Esophagus muscularis mucosa (tissue), 4 donors: Measurements from ENCODE around the gene SH3YL1. TPM values are rescaled to one million over a fixed set of nuclear protein-coding genes. Genes with fewer than 3 reads are reported as not detected.

Experiments used
- DNase-seq: peaks from one replicate; pipeline ENCODE4 v3.0.0-alpha.2; 2017; ENCODE audit errors: extremely low spot score
- H3K27ac ChIP-seq, 4 donors: fragments of 200-600 bp; sonication (generic); replicated peaks in 1 of 4; 1 replicate in 3 of 4; 2 replicates in 1 of 4; pipeline ENCODE4 v1.5.1; 2016 to 2019; ENCODE audit warnings: mild to moderate bottlenecking in 1 of 4
- H3K27me3 ChIP-seq, 4 donors: fragments of 200-600 bp; sonication (generic); one replicate each; pipeline versions ENCODE4 v1.5.1 to v1.6.0; 2016 to 2019
- H3K36me3 ChIP-seq, 4 donors: fragments of 200-600 bp; sonication (generic); one replicate each; pipeline ENCODE4 v1.5.1; 2016 to 2019
- H3K4me1 ChIP-seq, 4 donors: fragments of 200-600 bp; sonication (generic); one replicate each; pipeline ENCODE4 v1.5.1; 2016 to 2019
- H3K4me3 ChIP-seq, 4 donors: fragments of 200-600 bp; sonication (generic); 1 replicate in 2 of 4; 2 replicates in 2 of 4; pipeline ENCODE4 v1.5.1; 2016 to 2019; ENCODE audit warnings: mild to moderate bottlenecking in 4 of 4, moderate library complexity in 1 of 4
- H3K9me3 ChIP-seq, 4 donors: fragments of 200-600 bp; sonication (generic); 1 replicate in 3 of 4; 2 replicates in 1 of 4; pipeline ENCODE4 v1.5.1; 2016 to 2019
- CTCF ChIP-seq, 3 experiments: fragments of 200-600 bp in 2 of 3; fragments of 450-650 bp in 1 of 3; sonication (generic) in 2 of 3; IDR thresholded peaks; one replicate each; pipeline ENCODE4 v1.5.1; 2017 to 2019; ENCODE audit warnings: antibody characterized with exemption in 3 of 3, mild to moderate bottlenecking in 2 of 3, moderate library complexity in 1 of 3
- EP300 ChIP-seq: sonication (generic); formaldehyde crosslinking; IDR thresholded peaks from one replicate; pipeline ENCODE4 v1.6.1; 2017; ENCODE audit warnings: antibody characterized with exemption
- POLR2A ChIP-seq: fragments of 450-650 bp; IDR thresholded peaks from one replicate; pipeline ENCODE4 v1.6.1; 2017; ENCODE audit warnings: antibody characterized with exemption, moderate library complexity, mild to moderate bottlenecking, low read depth
- POLR2AphosphoS5 ChIP-seq, 2 donors: sonication (generic); formaldehyde crosslinking; IDR thresholded peaks; one replicate each; pipeline ENCODE4 v1.6.1; 2017; ENCODE audit warnings: antibody characterized with exemption in 2 of 2
- WGBS: methylation state at CpG from one replicate; pipeline ENCODE4 v1.1.5; 2018; 5-methylcytosine and 5-hydroxymethylcytosine counted together
- intact Hi-C: fragments of 100-400 bp; cut with DNase I; formaldehyde crosslinking; loops from one replicate; pipeline ENCODE4 v1.15.1; 2023
- total RNA-seq, 4 donors: library from RNA; depleted of rRNA; stranded (reverse); fragments of >200 nt; gene quantifications; one replicate each; pipeline versions ENCODE4 v1.1.0 to v1.2.1, GENCODE V29; 2016

The SH3YL1 gene
- total RNA-seq, 4 donors from 2014 or later, result 15.7 to 20.3 (median 18.2) TPM

DNA sequence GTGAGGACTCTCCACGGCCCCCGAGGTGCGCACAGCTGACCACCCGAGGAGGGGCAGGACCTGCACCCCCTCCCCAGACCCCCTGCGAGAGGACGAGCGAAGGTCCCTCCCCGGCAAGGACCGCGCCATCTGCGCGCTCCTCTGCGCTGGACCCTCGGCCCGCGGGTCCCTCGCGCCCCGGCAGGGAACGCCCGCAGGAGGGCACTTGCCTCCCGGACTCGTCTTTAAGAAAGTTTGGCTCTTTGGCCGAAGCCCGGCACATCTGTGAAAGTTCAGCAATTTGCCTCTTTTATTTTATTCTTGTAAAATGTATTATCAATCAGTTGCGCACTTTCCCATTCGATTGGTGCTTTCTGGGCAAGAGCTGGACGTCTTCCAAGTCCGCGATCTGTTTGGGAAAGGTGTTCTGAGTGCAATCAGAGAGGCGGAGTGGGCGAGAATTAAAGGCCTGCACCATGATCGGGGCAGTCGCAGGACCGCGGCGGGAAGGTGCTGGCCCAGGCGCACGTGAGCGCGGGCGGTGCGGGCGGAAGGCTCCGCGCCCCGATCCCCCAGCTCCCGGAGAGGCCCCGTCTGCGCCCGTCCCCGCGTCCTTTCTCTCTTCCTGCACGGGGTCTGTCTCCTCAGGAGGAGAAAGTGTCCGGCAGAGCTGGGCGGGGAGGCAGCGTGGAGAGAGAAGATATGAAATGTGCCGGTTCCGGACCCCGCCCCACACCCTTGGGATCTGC is 25.7 kb upstream of the SH3YL1 start:
- intact Hi-C loops, result loop anchor here (5.0 kb wide), 1 partner anchor 42 kb away; no protein-coding TSS in a partner anchor

GRCh38 chr2:288758-289361 is 25.0 kb upstream of the SH3YL1 start:
- intact Hi-C loops, result loop anchor here (5.0 kb wide), 1 partner anchor 42 kb away; no protein-coding TSS in a partner anchor
- Histone ChIP-seq H3K27me3 (peaks cover 4 to 58% (median 21%) of the 10 kb centered on the region in 4 donors), H3K4me1 (peaks cover 23 to 37% (median 36%) of the 10 kb centered on the region in 4 donors), H3K36me3 (no peaks in the 10 kb centered on the region), H3K4me3 (peak overlapping the region; percentile 49 to 62 (median 54)), H3K9me3 (no peaks in the 10 kb centered on the region), H3K27ac (peak overlapping the region in 1 of 4 donors; percentile 22)
- TF ChIP-seq CTCF (IDR thresholded peaks at IDR 0.05) (no peak), POLR2A (no peak), POLR2AphosphoS5 (IDR thresholded peaks at IDR 0.05) (no peak), EP300 (no peak)
- no peak for DNase-seq
- 0% methylated on average over 16 of the region's 42 CpGs for WGBS

More for the DNA sequence above, 25.7 kb upstream of the SH3YL1 start:
- DNase-seq, result no peak
- Histone ChIP-seq H3K27ac (peak overlapping the region in 1 of 4 donors; percentile 22), H3K36me3 (no peaks in the 10 kb centered on the region), H3K4me3 (peak overlapping the region; percentile 49 to 62 (median 54)), H3K4me1 (peaks cover 23 to 37% (median 36%) of the 10 kb centered on the region in 4 donors), H3K27me3 (peaks cover 4 to 58% (median 21%) of the 10 kb centered on the region in 4 donors), H3K9me3 (no peaks in the 10 kb centered on the region)
- under 1% methylated on average over 39 of the region's 60 CpGs for WGBS
- no peak for TF ChIP-seq POLR2AphosphoS5 (IDR thresholded peaks at IDR 0.05)
- no peak for TF ChIP-seq POLR2A
- TF ChIP-seq EP300, result no peak
- no peak for TF ChIP-seq CTCF (IDR thresholded peaks at IDR 0.05)

DNA sequence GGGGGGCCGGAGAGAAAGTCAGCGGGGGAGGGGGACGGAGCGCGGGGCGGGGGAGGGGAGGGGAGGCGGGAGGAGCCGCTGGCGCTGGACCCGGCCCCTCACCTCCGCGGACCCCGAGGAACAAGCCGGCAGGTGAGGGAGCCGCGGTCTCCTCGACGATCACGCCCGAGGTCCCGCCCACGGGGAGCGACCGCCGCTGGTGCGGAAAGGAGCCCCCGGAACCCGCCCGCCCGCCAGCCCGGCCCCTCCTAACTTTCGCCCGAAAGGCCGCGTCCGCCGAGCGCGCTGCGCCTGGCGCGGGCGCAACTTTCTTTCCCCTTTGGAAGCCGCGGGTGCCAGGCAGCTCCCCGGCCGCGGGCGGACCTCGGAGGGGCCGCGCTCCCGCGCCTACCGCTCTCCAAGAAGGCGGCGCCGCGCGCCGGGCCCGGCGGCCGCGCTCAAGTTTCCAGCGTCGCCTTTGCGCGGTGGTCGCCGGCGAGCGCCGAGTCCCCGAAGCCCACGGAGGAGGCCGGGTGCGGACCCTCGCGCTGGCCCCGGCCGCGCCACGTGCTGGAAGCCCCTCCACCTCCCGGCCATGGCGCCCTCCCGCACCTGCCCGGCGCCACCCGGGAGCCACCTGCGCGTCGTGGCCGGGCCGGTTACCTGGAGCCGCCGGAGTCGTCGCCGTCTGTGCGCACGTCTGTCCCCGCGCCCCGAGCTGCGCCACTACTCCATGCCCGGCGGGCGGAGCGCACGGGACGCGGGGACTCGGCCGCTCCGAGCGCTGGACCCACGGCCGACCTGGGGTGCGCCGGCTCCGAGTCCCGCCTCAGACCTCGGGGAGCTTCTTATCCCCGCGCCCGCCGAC is 24.3 kb upstream of the SH3YL1 start, which contains the start of gene ALKAL2:
ALKAL2 (minus strand) TSS at position 181 of the 847 bp plus-strand sequence. CDS start 256 bp downstream, outside the sequence.
- Histone ChIP-seq H3K27me3 (peaks cover 4 to 58% (median 21%) of the 10 kb centered on the region in 4 donors), H3K9me3 (no peaks in the 10 kb centered on the region), H3K4me3 (peak within 1 kb of the TSS; percentile 48 to 62 (median 52)), H3K4me1 (peaks cover 23 to 37% (median 36%) of the 10 kb centered on the region in 4 donors), H3K36me3 (no peaks in the 10 kb centered on the region), H3K27ac (no peak within 1 kb of the TSS)
- no peak for DNase-seq
- WGBS, result no CpG with 5 or more reads among the region's 128 CpGs
- intact Hi-C loops, result loop anchor here (5.0 kb wide), 1 partner anchor 41 kb away; no protein-coding TSS in a partner anchor
- no peak for TF ChIP-seq EP300
- no peak for TF ChIP-seq POLR2AphosphoS5 (IDR thresholded peaks at IDR 0.05)
- no peak for TF ChIP-seq CTCF (IDR thresholded peaks at IDR 0.05)
- no peak for TF ChIP-seq POLR2A

DNA sequence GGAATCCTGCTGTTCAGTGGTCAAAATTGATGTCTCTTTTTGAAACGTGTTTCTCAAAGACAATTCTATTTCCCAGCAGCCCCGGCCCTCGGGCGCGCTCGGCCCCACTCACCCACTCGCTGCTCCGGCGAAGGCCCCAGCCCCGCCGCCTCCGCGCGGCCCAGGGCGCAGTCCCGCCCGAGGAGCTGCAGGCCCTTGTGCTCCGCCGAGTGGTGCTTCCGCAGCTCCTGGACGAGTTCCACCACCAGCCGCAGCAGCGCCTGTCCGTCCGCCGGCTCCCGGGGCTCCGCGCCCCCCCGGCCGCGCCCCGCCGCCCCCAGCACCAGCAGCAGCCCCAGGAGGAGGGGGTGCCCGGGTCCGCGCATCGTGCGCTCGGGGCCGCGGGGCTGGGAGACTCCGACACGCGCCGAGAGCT is 23.6 kb upstream of the SH3YL1 start:
- WGBS, result under 1% methylated on average over 29 of the region's 46 CpGs
- H3K27ac ChIP-seq, result no peak overlapping the region
- peaks cover 4 to 57% (median 21%) of the 10 kb centered on the region in 4 donors for H3K27me3 ChIP-seq
- peak overlapping the region; percentile 48 to 62 (median 52) for H3K4me3 ChIP-seq
- intact Hi-C loops, result loop anchor here (5.0 kb wide), 1 partner anchor 40 kb away; no protein-coding TSS in a partner anchor
- DNase-seq, result no peak
- no peak for TF ChIP-seq CTCF (IDR thresholded peaks at IDR 0.05)
- peaks cover 23 to 37% (median 36%) of the 10 kb centered on the region in 4 donors for H3K4me1 ChIP-seq
- H3K9me3 ChIP-seq, result no peaks in the 10 kb centered on the region
- peaks cover 0 to 6% (median 3%) of the 10 kb centered on the region in 4 donors for H3K36me3 ChIP-seq
